IMR-90 (cell line): ENCODE measurements around the gene ESRRB.

Experiments used
- CTCF ChIP-seq: conservative IDR thresholded peaks from 2 replicates; pipeline ENCODE4 v1.5.1; 2012; ENCODE audit warnings: mild to moderate bottlenecking, low read depth, low read length, improper control_type of control experiment
- POLR2A ChIP-seq: IDR thresholded peaks from 2 replicates; pipeline ENCODE4 v1.6.1; 2012; ENCODE audit warnings: mild to moderate bottlenecking, low read depth, low read length
- SMC3 ChIP-seq: fragments of 150-350 bp; IDR thresholded peaks from 2 replicates; pipeline ENCODE4 v1.6.1; 2016; ENCODE audit warnings: low read depth, mild to moderate bottlenecking, antibody characterized with exemption, low read length, moderate library complexity

- TF ChIP-seq CTCF = no peak
- no peak for TF ChIP-seq SMC3
- TF ChIP-seq POLR2A = no peak
Observed at GRCh38 chr14:76331328-76332011, 44.5 kb upstream of the ESRRB start.
